AML-193 (cell line): Measurements from ENCODE around the gene XK.
"Not testable (repeated sequence)": the region's sequence is repeated elsewhere in the genome, so short reads cannot be mapped to it uniquely, and the experiment has no call there.

ENCODE experiments used
- DNase-seq, 2 experiments: peaks; one replicate each; lab custom pipeline; 2025; lab: John Stamatoyannopoulos, UW

The XK gene

GRCh38 chrX:37755025-37755424 is 69.4 kb downstream of the XK start:
- peak; percentile 69 to 75 for DNase-seq

- DNase-seq = no peak
Measured at GRCh38 chrX:37757082-37757481, 71.5 kb downstream of the XK start.

DNA sequence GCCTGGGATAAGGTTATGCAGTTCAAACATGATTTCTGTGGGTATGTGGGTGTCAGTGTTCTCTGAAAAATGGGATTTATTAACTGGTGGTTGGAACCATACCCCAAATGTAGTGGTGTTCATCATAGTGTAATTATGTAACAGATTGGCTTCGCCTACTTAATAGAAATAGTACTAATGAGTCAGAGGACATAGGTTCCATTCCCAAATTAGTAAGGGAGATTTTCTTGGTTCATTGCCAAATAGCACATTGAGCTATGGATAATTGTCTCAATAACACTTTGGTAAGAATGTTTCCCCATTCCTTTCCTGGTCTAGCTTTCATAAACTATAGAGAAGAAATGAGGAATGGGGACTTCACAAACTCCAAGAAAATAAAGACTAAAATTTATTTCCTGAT is 73.8 kb downstream of the XK start:
- no peak for DNase-seq

DNA sequence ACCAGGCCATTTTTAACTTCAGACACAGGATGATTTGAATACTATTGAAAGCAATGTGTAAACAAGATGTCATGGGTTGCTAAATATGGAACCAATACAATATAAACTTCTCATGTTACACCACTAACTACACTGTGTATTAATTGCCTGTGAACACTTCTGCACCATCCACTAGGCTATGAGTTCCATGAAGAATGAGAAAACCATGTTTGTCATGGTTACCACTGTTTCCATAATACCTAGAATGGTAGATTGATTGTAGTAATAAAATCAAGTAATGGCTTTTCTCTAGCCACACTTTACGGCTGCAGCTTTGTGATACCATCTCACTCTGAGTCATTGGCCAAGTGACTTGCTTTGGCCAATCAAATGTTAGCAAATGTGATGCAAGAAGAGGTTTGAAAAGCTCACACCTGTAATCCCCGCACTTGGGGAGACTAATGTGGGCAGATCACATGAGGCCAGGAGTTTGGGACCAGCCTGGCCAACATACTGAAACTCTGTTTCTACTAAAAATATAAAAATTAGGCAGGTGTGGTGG is 74.4 kb downstream of the XK start:
- no peak for DNase-seq

DNA sequence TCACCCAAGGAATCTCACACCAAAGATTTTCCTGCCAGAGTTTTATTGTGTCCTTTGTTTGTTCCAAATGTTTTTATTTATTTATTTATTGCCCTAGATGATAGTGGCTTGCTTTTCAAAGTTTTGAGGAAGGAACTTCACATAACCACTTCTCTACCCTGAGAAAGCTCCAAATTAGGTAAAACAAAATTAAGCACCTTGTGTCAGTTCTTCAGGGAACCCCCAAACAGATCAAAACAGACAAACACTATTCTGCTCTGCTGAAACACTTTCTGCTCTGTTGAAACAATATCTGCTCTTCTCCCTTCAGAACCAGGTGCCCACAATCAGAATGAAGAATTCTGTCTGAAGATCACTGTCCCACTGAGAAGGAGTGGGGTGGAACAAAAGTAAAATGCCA is 77.8 kb downstream of the XK start:
- DNase-seq = no peak

- peak; percentile 44 to 47 for DNase-seq
Measured at GRCh38 chrX:37765507-37765906, 79.9 kb downstream of the XK start.

DNA sequence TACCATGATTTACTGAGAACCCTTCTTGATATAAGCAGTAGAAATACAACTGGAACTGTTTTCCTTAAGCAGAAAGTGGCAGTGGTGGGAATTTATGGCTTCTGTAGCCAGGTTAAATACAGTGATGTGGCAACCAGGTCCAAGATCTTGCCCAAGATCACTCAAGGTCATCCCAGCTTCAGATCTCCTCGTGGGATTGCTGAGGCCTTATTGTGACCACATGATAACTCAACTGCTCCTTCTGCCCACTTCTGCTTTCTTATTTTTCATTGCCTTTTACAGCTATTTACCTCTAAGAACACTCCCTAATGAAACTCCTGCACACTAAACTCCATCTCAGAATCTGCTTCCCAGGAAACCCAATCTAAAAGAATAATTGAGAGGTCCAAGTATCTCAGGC is 81.8 kb downstream of the XK start:
- DNase-seq = peak; percentile 42 to 54

DNA sequence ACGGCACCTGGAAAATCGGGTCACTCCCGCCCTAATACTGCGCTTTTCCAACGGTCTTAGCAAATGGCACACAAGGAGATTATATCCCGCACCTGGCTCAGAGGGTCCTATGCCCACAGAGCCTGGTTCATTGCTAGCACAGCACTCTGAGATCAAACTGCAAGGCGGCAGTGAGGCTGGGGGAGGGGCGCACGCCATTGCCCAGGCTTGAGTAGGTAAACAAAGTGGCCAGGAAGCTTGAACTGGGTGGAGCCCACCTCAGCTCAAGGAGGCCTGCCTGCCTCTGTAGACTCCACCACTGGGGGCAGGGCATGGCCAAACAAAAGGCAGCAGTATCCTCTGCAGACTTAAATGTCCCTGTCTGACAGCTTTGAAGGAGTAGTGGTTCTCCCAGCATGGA is 83.3 kb downstream of the XK start:
- not testable (repeated sequence) for DNase-seq

DNA sequence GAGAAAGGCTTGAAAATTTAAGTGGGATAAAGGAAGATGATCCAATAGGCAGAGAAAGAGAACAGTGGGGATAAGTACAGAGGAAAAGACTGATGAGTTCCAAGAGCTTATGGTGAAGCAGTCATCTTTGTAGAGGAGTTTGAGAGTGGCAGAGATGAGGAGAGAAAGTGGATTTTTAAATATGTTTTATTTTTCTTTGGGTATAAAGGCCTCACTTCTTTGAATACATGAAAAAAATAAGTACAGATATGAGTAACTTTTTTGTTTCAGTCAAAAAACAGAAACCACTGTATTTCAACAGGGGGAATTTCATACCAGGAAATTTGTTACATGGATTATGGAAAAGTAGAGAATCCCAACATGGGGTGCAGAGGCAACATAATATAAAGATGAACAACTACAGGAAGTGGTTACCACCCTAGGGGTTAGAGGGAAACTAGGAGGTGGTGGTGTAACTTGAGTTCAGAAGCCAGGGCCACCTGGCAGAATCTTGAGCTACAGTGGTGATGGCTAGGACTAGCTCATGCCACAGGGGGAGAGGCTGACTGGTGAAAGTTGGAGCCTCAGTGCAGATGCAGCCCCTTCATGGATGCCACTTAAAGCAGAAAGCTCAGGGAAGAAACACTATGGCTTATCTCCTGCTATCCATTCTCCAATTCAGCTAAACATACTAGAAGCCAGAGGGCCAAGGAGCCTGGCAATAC is 90.8 kb downstream of the XK start:
- DNase-seq = no peak

- peak in 1 of 2 experiments; percentile 19 for DNase-seq
Measured at GRCh38 chrX:37776987-37777325, 91.4 kb downstream of the XK start.

- DNase-seq = no peak
Measured at GRCh38 chrX:37779857-37780256, 94.3 kb downstream of the XK start, which contains the start of gene CYBB. TSS of gene CYBB (plus strand) at chrX:37780059. CDS start at chrX:37780078, 19 bp downstream.

- DNase-seq = no peak
Measured at GRCh38 chrX:37781081-37781480, 95.5 kb downstream of the XK start.
